ENCODE data around the gene ARHGAP35.

Gene ARHGAP35

DNA sequence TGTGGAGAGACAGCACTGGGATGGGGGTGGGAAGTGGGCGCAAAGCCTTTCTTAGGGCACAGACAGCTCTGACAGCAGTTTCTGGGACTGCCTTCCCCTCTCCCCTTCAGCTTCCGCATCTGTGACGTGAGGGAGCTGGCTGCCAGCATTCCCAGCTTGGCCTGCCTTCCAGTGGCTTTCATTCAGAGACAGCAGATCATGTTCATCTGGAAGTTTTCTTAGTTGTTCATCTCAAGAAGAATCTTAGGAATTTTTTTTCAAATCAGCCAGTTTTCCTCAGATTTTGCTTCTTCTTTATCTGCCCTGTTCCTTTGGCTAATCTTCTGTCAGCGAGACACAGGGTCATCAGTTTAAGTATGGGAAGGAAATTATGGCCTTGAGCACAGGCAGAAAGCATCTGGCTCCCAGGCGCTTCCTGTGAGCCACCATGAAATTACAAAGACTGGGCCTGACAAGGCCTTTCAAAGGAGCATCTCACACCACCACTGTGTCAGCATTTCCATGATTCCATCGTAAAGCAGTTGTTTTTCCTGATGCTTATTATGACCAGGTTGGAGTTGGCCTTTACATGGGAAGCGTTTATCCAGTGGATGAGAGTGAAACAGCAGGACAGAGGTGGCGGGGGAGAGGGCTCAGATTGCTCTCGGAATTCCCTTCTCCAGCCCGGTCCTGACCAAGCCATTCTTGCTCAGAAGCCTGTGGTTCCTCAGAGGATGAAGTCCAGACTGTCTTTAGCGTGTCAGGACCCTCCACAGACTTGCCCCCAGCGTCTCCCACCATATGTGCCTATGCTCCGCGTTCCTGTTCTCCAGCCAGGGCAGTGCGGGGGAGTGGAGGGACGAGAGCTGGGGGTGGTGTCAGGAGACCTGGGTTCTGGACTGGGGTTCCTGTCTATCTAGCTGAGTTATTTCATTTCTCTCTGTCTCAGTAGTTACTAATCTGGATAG is 43.6 kb downstream of the ARHGAP35 start:
- ChIA-PET POLR2A (interaction anchor here (1.0 kb wide), 1 partner anchor 42 kb away, joined by 3 read pairs; no protein-coding TSS in a partner anchor), CTCF (no interaction called here)
- TF ChIP-seq ZNF384 (IDR thresholded peaks at IDR 0.05) (no peak), CTBP1 (IDR thresholded peaks at IDR 0.05; ENCODE audit: borderline replicate concordance) (no peak), SUZ12 (IDR thresholded peaks at IDR 0.05) (no peak), SP1 (IDR thresholded peaks at IDR 0.05) (no peak), HDGF (IDR thresholded peaks at IDR 0.05; ENCODE audit: borderline replicate concordance) (no peak)
- TF ChIP-seq, protein P1, sequence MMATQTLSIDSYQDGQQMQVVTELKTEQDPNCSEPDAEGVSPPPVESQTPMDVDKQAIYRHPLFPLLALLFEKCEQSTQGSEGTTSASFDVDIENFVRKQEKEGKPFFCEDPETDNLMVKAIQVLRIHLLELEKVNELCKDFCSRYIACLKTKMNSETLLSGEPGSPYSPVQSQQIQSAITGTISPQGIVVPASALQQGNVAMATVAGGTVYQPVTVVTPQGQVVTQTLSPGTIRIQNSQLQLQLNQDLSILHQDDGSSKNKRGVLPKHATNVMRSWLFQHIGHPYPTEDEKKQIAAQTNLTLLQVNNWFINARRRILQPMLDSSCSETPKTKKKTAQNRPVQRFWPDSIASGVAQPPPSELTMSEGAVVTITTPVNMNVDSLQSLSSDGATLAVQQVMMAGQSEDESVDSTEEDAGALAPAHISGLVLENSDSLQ (IDR thresholded peaks at IDR 0.05), result no peak
- DNase-seq (ENCODE audit: extremely low spot score), result no peak

DNA sequence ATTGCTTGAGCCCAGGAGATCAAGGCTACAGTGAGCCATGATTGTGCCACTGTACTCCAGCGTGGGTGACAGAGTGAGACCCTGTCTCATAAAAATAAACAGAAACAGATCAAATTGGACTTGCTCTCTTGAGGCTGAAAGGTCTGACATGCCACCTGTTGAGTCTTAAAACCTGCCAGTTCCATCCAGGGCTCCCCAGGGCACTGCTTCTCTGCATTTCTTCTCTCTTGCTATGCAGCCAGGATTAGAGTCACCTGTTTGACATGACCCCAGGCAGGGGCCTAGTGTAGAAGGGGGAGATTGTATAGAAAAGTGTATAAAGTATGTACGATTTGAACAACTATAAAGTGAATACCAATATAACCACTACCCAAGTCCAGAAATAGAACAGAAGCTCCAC is 45.4 kb downstream of the ARHGAP35 start:
- TF ChIP-seq SP1 (IDR thresholded peaks at IDR 0.05) (no peak), LEF1 (IDR thresholded peaks at IDR 0.05; ENCODE audit: borderline replicate concordance) (no peak), NFRKB (IDR thresholded peaks at IDR 0.05) (no peak), SUZ12 (IDR thresholded peaks at IDR 0.05) (no peak), L3MBTL2 (conservative IDR thresholded peaks at IDR 0.05) (no peak), ARNT (IDR thresholded peaks at IDR 0.05) (no peak)
- TF ChIP-seq, protein P1 (IDR thresholded peaks at IDR 0.05), result no peak
- ChIA-PET POLR2A (no interaction called here), CTCF (no interaction called here)
- DNase-seq (ENCODE audit: extremely low spot score), result no peak

DNA sequence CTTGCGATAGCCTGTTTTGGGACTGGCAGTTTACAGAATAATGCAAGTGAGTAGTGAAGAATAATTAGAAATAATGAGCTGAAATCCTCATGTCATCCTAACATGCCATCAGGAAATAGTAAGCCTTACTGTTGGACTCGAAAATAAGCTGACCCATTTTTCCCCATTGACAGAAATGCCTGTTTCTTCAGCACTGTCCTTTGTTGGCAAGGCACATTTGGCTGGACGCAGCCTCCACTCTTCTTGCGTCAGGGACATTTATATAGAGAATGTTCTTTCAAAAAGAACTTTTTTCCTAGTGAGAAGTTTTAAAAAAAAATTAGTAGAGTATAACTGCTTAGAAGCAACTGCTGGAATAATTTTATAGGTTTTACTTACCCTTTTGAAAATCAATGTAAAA is 47.1 kb downstream of the ARHGAP35 start:
- POLR2A ChIA-PET, result no interaction called here
- CTCF ChIA-PET, result interaction anchor here (1.1 kb wide), 1 partner anchor 7 kb away, joined by 3 read pairs; no protein-coding TSS in a partner anchor
- TF ChIP-seq LEF1 (IDR thresholded peaks at IDR 0.05; ENCODE audit: borderline replicate concordance), result no peak
- TF ChIP-seq TARDBP (IDR thresholded peaks at IDR 0.05), result no peak
- TF ChIP-seq, protein P1 (IDR thresholded peaks at IDR 0.05), result no peak
- TF ChIP-seq SUZ12 (IDR thresholded peaks at IDR 0.05), result no peak
- TF ChIP-seq L3MBTL2 (conservative IDR thresholded peaks at IDR 0.05), result no peak
- TF ChIP-seq ZNF384 (IDR thresholded peaks at IDR 0.05), result no peak
- TF ChIP-seq BHLHE40 (IDR thresholded peaks at IDR 0.05; ENCODE audit: borderline replicate concordance), result no peak
- no peak for TF ChIP-seq SP1 (IDR thresholded peaks at IDR 0.05)
- TF ChIP-seq FOXK2 (IDR thresholded peaks at IDR 0.05), result no peak
- TF ChIP-seq NFRKB (IDR thresholded peaks at IDR 0.05), result no peak
- TF ChIP-seq ELF4 (IDR thresholded peaks at IDR 0.05), result no peak
- no peak for DNase-seq (ENCODE audit: extremely low spot score)

DNA sequence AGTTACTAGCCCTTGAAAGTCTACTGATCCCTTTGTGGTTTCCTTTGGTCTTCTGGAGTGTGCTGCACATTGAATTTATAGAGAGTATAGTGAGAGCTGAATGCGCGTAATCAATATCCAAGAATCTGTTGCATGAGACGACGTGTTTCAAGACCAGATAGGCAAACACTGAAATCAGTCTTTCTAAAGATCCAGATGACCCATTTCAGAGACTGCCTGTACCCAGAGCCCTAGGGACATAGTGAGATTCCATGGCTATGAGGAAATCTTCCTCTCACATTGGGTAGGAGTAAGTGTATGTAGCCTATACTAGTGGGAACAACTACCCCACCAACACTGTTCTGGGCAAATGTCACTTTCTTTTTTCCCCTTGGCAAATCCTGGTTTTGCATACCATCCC is 48.6 kb downstream of the ARHGAP35 start:
- ChIA-PET POLR2A (no interaction called here), CTCF (no interaction called here)
- TF ChIP-seq BHLHE40 (IDR thresholded peaks at IDR 0.05; ENCODE audit: borderline replicate concordance) (no peak), ARNT (IDR thresholded peaks at IDR 0.05) (no peak), SUZ12 (IDR thresholded peaks at IDR 0.05) (no peak), FOXM1 (IDR thresholded peaks at IDR 0.05; ENCODE audit: borderline replicate concordance) (no peak), FOXK2 (IDR thresholded peaks at IDR 0.05) (no peak), ELF4 (IDR thresholded peaks at IDR 0.05) (no peak), LEF1 (IDR thresholded peaks at IDR 0.05; ENCODE audit: borderline replicate concordance) (no peak), ZNF384 (IDR thresholded peaks at IDR 0.05) (no peak), FOXA1 (IDR thresholded peaks at IDR 0.05) (no peak), TARDBP (IDR thresholded peaks at IDR 0.05) (no peak), HDGF (IDR thresholded peaks at IDR 0.05; ENCODE audit: borderline replicate concordance) (no peak), SP1 (IDR thresholded peaks at IDR 0.05) (no peak), NFRKB (IDR thresholded peaks at IDR 0.05) (no peak)
- TF ChIP-seq, protein P1 (IDR thresholded peaks at IDR 0.05), result no peak
- no peak for DNase-seq (ENCODE audit: extremely low spot score)
